Right lobe of liver (tissue), 6 donors: ENCODE results near the gene KBTBD13. TPM values are rescaled to one million over a fixed set of nuclear protein-coding genes. Genes with fewer than 3 reads are reported as not detected.
"Not testable (repeated sequence)": the region's sequence is repeated elsewhere in the genome, so short reads cannot be mapped to it uniquely, and the experiment has no call there.

ENCODE experiments used
- ATAC-seq, 4 donors: fragments of 200-7000 bp; cut with Tn5 transposase; one replicate each; pipeline ENCODE4 v1.9.1; 2020; ENCODE audit warnings: mild to moderate bottlenecking in 4 of 4, moderate library complexity in 4 of 4
- DNase-seq, 3 donors: peaks; one replicate each; pipeline ENCODE4 v3.0.0-alpha.2; 2020
- H3K27ac ChIP-seq, 3 donors: fragments of 200-600 bp; one replicate each; pipeline ENCODE4 v1.8.0; 2022
- H3K27me3 ChIP-seq, 2 donors: fragments of 200-600 bp; one replicate each; pipeline ENCODE4 v1.8.0; 2022
- H3K36me3 ChIP-seq, 4 donors: fragments of 200-600 bp; sonication (generic) in 1 of 4; one replicate each; pipeline versions ENCODE4 v1.5.1 to v1.8.0; 2017 to 2022; ENCODE audit warnings: control low read depth in 1 of 4
- H3K4me1 ChIP-seq, 4 donors: fragments of 200-600 bp; sonication (generic) in 1 of 4; one replicate each; pipeline versions ENCODE4 v1.5.1 to v1.8.0; 2017 to 2022; ENCODE audit warnings: control low read depth in 1 of 4
- H3K4me3 ChIP-seq, 3 donors: fragments of 200-600 bp; one replicate each; pipeline ENCODE4 v1.8.0; 2022
- H3K9me3 ChIP-seq, 4 donors: fragments of 200-600 bp; sonication (generic) in 1 of 4; one replicate each; pipeline versions ENCODE4 v1.5.1 to v1.8.0; 2017 to 2022; ENCODE audit warnings: control low read depth in 1 of 4
- POLR2A ChIP-seq: fragments of 450-650 bp; IDR thresholded peaks from one replicate; pipeline ENCODE4 v1.6.1; 2017; ENCODE audit warnings: antibody characterized with exemption, mild to moderate bottlenecking
- WGBS: methylation state at CpG from one replicate; pipeline ENCODE4 v1.1.6; 2018; ENCODE audit warnings: low coverage, low lambda C conversion rate; ENCODE audit not compliant: insufficient coverage; ENCODE audit errors: missing lambda C conversion rate; 5-methylcytosine and 5-hydroxymethylcytosine counted together
- intact Hi-C, 2 donors: fragments of 100-400 bp; cut with DNase I; formaldehyde crosslinking; loops; one replicate each; pipeline versions ENCODE4 v1.11.2 to v1.14.1; 2022
- total RNA-seq, 6 experiments: library from RNA; depleted of rRNA in 2 of 6; stranded (reverse); fragments of >200 nt in 2 of 6; fragmentation: NEBNext Ultra II Directional in 3 of 6; extraction: Animal tissue kit (Norgen Biotek cat#: 25700) in 3 of 6; gene quantifications; one replicate each; pipeline versions ENCODE4 v1.1.0 to v1.2.4, GENCODE V29; 2016 to 2023
- TF ChIP-seq, protein P1 (sequence below), 4 donors: fragments of 200-600 bp in 3 of 4; fragments of 450-650 bp in 1 of 4; IDR thresholded peaks; one replicate each; pipeline versions ENCODE4 v1.5.1 to v1.8.0; 2016 to 2022; ENCODE audit warnings: antibody characterized with exemption in 4 of 4, mild to moderate bottlenecking in 2 of 4
- donor health status: DM: no; HTN: yes; CAD: no.
- donor health status: DM: no; HTN: no; CAD: no.
- donor health status: DM: no; HTN: no; CAD: no.
- donor health status: DM: no; HTN: yes; CAD: no.
- donor health status: DM: no; HTN: yes; CAD: no.

Gene KBTBD13
- total RNA-seq, 6 experiments from 2014 or later: not detected

- TF ChIP-seq POLR2A: no peak
- TF ChIP-seq, protein P1, sequence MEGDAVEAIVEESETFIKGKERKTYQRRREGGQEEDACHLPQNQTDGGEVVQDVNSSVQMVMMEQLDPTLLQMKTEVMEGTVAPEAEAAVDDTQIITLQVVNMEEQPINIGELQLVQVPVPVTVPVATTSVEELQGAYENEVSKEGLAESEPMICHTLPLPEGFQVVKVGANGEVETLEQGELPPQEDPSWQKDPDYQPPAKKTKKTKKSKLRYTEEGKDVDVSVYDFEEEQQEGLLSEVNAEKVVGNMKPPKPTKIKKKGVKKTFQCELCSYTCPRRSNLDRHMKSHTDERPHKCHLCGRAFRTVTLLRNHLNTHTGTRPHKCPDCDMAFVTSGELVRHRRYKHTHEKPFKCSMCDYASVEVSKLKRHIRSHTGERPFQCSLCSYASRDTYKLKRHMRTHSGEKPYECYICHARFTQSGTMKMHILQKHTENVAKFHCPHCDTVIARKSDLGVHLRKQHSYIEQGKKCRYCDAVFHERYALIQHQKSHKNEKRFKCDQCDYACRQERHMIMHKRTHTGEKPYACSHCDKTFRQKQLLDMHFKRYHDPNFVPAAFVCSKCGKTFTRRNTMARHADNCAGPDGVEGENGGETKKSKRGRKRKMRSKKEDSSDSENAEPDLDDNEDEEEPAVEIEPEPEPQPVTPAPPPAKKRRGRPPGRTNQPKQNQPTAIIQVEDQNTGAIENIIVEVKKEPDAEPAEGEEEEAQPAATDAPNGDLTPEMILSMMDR (IDR thresholded peaks at IDR 0.05): no peak
- WGBS: 22% methylated on average over 5 of the region's 5 CpGs
- ATAC-seq: peak; percentile 41 to 70 (median 44)
- H3K27me3 ChIP-seq: no peaks in the 10 kb centered on the region
- H3K9me3 ChIP-seq: no peaks in the 10 kb centered on the region
- no peaks in the 10 kb centered on the region for H3K36me3 ChIP-seq
- DNase-seq: peak; percentile 62 to 90 (median 90)
- H3K4me1 ChIP-seq: peaks cover 0 to 62% (median 16%) of the 10 kb centered on the region in 4 donors
- peak overlapping the region; percentile 86 to 99 (median 97) for H3K27ac ChIP-seq
- peak overlapping the region in 1 of 3 donors; percentile 2 for H3K4me3 ChIP-seq
- intact Hi-C loops: no loop called here
These were observed 12.8 kb downstream of the KBTBD13 start for GRCh38 chr15:65089206-65089824.

DNA sequence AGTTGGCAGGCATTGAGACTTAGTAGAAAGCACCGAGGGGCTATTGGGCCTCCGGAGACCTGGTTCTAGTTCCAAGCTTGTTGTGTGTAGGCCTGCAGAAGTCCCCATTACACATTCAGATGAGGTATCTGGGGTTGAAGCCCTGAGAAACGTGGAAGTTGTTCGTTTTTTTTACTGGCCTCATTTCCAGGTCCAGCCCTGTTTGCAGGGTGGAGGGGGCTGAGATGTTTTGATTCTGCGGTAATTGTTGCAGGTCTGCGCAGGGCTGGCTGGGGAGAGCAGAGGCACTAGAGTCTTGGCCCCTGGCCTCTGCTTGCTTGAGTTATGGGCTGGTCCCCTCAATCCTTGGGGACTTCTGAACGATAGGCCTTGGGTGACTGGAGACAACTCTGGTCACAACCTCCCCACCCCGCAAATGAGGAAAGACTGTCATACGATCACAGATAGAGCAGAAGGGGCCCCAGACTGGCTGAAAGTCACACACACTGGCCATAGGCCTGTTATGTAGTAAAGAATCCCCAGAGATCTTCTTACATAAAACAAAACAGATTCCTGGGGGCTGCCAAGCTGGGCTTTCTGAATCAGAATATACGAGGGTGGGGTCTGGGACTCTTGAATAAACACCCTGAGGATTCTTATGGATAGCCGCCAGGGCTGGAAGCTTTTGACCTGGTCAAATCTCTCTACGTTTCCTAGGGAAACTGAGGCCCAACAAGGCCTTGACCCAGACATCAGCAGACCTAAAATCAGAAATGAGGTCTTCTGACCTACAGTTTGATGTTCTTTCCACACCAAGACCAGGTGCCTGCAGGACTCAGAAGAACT lies 15.6 kb downstream of the KBTBD13 start:
- no peak for ATAC-seq
- H3K9me3 ChIP-seq: no peaks in the 10 kb centered on the region
- WGBS: 77% methylated on average over 4 of the region's 12 CpGs
- H3K4me1 ChIP-seq: peaks cover 0 to 51% (median 24%) of the 10 kb centered on the region in 4 donors
- H3K36me3 ChIP-seq: no peaks in the 10 kb centered on the region
- H3K27ac ChIP-seq: peak overlapping the region in 1 of 3 donors; percentile 71
- TF ChIP-seq POLR2A: no peak
- TF ChIP-seq, protein P1 (IDR thresholded peaks at IDR 0.05): no peak
- intact Hi-C loops: no loop called here
- no peaks in the 10 kb centered on the region for H3K27me3 ChIP-seq
- no peak overlapping the region for H3K4me3 ChIP-seq
- peak in 1 of 3 donors; percentile 28 for DNase-seq

DNA sequence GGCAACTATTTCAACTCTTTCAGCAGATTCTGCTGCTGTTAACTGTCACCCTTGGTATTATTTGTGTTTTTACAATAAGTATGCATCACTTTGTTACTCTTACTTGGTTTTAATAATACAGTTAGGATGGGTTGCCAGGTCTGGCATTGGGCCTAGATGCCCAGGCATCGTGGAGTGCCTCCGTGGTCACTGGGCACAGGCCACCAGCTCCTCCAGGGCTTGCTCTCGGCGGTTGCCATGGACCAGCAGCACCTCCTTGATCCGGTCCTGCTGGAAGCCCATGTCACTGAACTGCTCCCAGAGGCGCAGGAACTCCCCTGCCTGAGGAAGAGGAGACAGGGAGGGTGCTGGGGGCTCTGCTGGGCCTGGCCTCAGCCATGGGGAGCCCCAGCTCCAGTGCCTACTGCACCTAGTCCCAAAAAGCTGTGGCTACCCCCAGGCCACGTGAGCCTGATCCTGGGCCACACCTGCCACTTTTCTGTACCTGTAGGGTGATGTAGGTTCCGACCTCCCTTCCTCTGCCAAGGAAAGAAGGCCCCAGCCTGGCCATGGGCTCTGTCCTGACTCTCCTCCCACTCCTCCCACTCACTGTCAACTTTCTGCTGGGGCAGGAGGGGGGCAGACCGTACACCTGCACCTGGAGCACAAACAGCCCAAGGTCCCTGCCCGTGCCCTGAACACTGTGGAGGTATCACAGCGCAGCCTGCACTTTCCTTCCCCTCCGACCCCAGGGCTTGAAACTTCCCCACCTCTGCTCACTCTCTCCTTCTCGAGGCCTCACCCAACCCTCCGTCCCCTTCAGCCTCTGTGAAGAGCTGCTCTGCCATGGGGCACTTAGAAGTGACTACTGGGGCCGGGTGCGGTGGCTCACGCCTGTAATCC lies 16.6 kb downstream of the KBTBD13 start:
- peak overlapping the region in 1 of 3 donors; percentile 71 for H3K27ac ChIP-seq
- intact Hi-C loops: no loop called here
- H3K4me1 ChIP-seq: peaks cover 0 to 41% (median 20%) of the 10 kb centered on the region in 4 donors
- no peak overlapping the region for H3K4me3 ChIP-seq
- peak in 1 of 3 donors; percentile 43 for DNase-seq
- H3K36me3 ChIP-seq: peaks cover 0 to 5% (median under 1%) of the 10 kb centered on the region in 4 donors
- 85% methylated on average over 11 of the region's 17 CpGs for WGBS
- no peaks in the 10 kb centered on the region for H3K9me3 ChIP-seq
- H3K27me3 ChIP-seq: no peaks in the 10 kb centered on the region
- no peak for ATAC-seq
- TF ChIP-seq, protein P1 (IDR thresholded peaks at IDR 0.05): no peak
- TF ChIP-seq POLR2A: no peak

- H3K9me3 ChIP-seq, H3K4me3 ChIP-seq, H3K27me3 ChIP-seq, intact Hi-C loops, ATAC-seq: not testable (repeated sequence)
- DNase-seq: peak in 1 of 3 donors; percentile 23
- whole genome bisulfite sequencing: 85% methylated on average over 4 of the region's 13 CpGs
- H3K36me3 ChIP-seq: peaks cover 0 to 11% (median 4%) of the 10 kb centered on the region in 4 donors
- peaks cover 0 to 37% (median 17%) of the 10 kb centered on the region in 4 donors for H3K4me1 ChIP-seq
- peak overlapping the region in 1 of 3 donors; percentile 71 for H3K27ac ChIP-seq
These were observed 17.2 kb downstream of the KBTBD13 start for GRCh38 chr15:65093793-65094170.
